Colonic mucosa (tissue), 4 donors: ENCODE data around the gene ISX. TPM values are rescaled to one million over a fixed set of nuclear protein-coding genes. Genes with fewer than 3 reads are reported as not detected.

Experiments
- DNase-seq: peaks from one replicate; pipeline ENCODE4 v3.0.0-alpha.2; 2020
- H3K27ac ChIP-seq: fragments of 200-600 bp; one replicate; pipeline ENCODE4 v1.8.0; 2021
- H3K27me3 ChIP-seq: fragments of 200-600 bp; one replicate; pipeline ENCODE4 v1.8.0; 2021
- H3K36me3 ChIP-seq: fragments of 200-600 bp; one replicate; pipeline ENCODE4 v1.8.0; 2021
- H3K4me1 ChIP-seq: fragments of 200-600 bp; one replicate; pipeline ENCODE4 v1.8.0; 2021; ENCODE audit warnings: mild to moderate bottlenecking
- H3K4me3 ChIP-seq: fragments of 200-600 bp; one replicate; pipeline ENCODE4 v1.8.0; 2021
- H3K9ac ChIP-seq, 2 donors: one replicate each; pipeline ENCODE4 v1.7.0; 2013; ENCODE audit warnings: control low read depth in 2 of 2, low read depth in 2 of 2, low read length in 2 of 2
- H3K9me3 ChIP-seq: fragments of 200-600 bp; one replicate; pipeline ENCODE4 v1.8.0; 2021
- intact Hi-C: fragments of 100-400 bp; cut with DNase I; formaldehyde crosslinking; loops from one replicate; pipeline ENCODE4 v1.14.1; 2022
- total RNA-seq, 2 donors: library from RNA; stranded (reverse); fragmentation: NEBNext Ultra II Directional in 1 of 2; extraction: Animal tissue kit (Norgen Biotek cat#: 25700) in 1 of 2; gene quantifications; one replicate each; pipeline ENCODE4 v1.2.1, GENCODE V29; 2021
- TF ChIP-seq, protein P1 (sequence below): fragments of 200-600 bp; IDR thresholded peaks from one replicate; pipeline ENCODE4 v1.8.0; 2022; ENCODE audit warnings: antibody characterized with exemption, mild to moderate bottlenecking
- donor health status: healthy.
- donor health status: DM: no; HTN: no; CAD: no.
- donor health status: DM: no; HTN: no; CAD: no.

The ISX gene
- total RNA-seq, 2 donors from 2014 or later = 36.4 to 53.1 TPM

DNA sequence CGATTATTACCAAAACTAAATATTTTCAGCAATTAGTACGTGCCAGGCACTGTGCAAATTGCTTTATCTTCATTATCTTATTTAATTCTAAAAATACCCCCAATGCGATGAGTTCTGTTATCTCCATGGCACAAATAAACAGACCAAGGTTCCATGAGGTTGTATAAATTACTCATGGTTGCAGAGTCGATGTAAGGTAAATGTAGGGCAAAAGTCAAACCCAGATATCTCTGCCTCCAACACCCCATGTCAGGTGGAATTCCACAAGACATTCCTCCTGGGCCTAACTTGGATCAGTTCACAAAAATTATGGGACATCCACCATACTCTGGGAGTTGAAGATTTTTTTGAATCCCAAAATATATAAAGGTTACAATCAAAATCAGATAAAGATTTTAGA lies 43.7 kb downstream of the ISX start:
- TF ChIP-seq, protein P1, sequence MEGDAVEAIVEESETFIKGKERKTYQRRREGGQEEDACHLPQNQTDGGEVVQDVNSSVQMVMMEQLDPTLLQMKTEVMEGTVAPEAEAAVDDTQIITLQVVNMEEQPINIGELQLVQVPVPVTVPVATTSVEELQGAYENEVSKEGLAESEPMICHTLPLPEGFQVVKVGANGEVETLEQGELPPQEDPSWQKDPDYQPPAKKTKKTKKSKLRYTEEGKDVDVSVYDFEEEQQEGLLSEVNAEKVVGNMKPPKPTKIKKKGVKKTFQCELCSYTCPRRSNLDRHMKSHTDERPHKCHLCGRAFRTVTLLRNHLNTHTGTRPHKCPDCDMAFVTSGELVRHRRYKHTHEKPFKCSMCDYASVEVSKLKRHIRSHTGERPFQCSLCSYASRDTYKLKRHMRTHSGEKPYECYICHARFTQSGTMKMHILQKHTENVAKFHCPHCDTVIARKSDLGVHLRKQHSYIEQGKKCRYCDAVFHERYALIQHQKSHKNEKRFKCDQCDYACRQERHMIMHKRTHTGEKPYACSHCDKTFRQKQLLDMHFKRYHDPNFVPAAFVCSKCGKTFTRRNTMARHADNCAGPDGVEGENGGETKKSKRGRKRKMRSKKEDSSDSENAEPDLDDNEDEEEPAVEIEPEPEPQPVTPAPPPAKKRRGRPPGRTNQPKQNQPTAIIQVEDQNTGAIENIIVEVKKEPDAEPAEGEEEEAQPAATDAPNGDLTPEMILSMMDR = no peak
- Histone ChIP-seq H3K27ac (no peak overlapping the region), H3K4me1 (no peaks in the 10 kb centered on the region)

DNA sequence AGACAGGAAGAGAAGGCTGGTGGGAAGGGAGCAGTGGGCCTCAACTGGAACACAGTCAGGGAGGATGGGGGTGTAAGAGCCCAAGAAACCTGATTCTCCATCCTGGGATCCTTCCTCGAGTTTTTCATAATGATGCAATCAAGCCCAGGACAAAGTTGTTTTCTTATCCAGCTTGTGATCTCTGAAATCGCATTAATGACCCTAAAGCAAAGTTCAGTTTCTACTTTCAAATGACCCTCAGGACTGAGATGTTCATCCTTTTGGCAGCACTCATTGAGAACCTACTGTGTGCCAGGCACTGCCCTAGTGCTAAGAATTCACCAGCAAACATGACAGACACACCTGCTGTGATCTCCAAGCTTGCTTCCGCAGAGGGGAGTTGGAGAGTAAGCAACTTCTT lies 45.3 kb downstream of the ISX start:
- Histone ChIP-seq H3K27me3 (no peaks in the 10 kb centered on the region), H3K4me3 (no peak overlapping the region), H3K9me3 (no peaks in the 10 kb centered on the region), H3K4me1 (no peaks in the 10 kb centered on the region), H3K9ac (no peak overlapping the region), H3K36me3 (no peaks in the 10 kb centered on the region), H3K27ac (no peak overlapping the region)
- TF ChIP-seq, protein P1 = no peak
- no peak for DNase-seq
- intact Hi-C loops = no loop called here

More for the DNA sequence above, 43.7 kb downstream of the ISX start:
- no peaks in the 10 kb centered on the region for H3K9me3 ChIP-seq
- H3K9ac ChIP-seq = no peak overlapping the region
- H3K4me3 ChIP-seq = no peak overlapping the region
- no peak for DNase-seq
- no peaks in the 10 kb centered on the region for H3K36me3 ChIP-seq
- intact Hi-C loops = no loop called here
- no peaks in the 10 kb centered on the region for H3K27me3 ChIP-seq

DNA sequence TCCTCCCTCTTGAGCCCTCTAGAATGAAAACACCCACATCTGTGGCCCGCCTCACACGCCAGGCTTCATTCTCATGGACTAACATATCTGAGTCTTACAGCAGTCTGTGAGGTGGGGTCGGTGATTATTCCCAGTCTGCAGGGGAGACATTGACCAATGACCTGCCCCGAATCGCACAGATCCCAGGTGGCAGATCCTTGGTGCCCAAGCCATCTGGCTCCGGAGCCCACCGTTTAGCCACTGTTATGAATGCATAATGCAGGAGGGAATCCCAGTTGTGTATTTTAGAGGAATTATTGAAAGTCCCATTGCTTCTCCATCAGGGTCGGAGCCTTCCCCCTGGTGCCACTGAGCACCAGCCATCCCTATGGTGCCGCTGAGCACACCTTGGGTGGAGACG lies 47.4 kb downstream of the ISX start:
- Histone ChIP-seq H3K36me3 (no peaks in the 10 kb centered on the region), H3K9ac (no peak overlapping the region), H3K9me3 (no peaks in the 10 kb centered on the region), H3K27ac (no peak overlapping the region), H3K4me1 (no peaks in the 10 kb centered on the region), H3K4me3 (no peak overlapping the region), H3K27me3 (no peaks in the 10 kb centered on the region)
- no peak for DNase-seq
- intact Hi-C loops = no loop called here
- TF ChIP-seq, protein P1 = no peak

DNA sequence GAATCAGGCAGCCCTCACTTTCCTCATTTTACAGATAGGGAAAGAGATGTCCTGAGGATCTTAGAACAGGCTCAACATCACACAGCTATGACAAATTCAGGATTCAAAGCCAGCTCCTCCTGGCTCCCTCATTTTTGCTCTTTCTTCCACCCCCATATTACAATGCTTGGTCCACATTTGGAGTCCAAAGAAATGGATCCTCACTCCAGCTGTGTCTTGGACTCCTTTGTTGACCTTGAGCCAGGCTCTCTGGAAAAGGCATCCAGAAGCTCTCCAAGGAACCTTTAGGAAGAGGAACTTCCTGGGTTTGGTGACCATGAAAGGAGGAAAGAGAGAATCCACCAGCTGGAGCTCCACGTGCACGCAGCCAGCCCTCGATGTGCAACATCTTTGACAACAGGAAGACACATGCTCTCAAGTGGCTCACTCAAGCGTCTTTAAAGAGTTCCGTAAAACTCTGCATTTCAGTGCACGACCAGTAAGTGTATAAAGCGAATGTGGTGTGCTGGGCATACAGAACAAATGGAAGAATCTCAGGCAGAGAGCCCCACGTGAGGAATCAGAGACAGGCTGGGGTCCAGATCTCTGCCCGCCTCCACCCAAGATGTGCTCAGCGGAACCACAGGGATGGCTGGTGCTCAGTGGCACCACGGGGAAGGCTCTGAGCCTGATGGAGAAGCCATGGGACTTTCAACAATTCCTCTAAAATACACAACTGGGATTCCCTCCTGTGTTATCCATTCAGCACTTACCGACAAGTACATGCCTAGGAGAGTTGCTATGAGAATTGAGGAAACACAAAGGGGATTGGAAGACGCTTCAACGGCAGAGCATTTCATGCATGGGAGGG lies 48.4 kb downstream of the ISX start:
- Histone ChIP-seq H3K36me3 (no peaks in the 10 kb centered on the region), H3K4me1 (no peaks in the 10 kb centered on the region), H3K9ac (no peak overlapping the region), H3K27me3 (no peaks in the 10 kb centered on the region), H3K9me3 (no peaks in the 10 kb centered on the region), H3K4me3 (no peak overlapping the region), H3K27ac (no peak overlapping the region)
- no peak for DNase-seq
- intact Hi-C loops = no loop called here
- TF ChIP-seq, protein P1 = no peak

DNA sequence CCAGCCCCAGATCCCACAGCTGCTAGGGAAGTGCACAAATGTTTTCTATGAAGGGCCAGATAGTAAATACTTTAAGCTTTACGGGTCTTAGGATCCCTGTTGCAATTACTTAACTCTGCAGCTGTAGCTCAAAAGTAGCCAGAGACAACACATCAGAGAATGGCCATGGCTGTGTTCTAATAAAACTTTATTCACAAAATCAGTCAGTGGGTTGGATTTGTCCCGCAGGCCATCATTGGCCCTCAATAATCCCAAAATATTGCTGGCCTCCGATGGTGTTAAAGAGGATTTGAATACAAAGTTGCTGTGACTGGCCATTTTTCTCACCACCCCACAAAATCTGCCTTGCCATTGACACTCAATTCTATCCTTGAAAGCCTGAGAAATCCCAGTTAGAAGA lies 49.6 kb downstream of the ISX start:
- Histone ChIP-seq H3K4me3 (no peak overlapping the region), H3K9ac (no peak overlapping the region), H3K27me3 (no peaks in the 10 kb centered on the region), H3K27ac (no peak overlapping the region), H3K36me3 (no peaks in the 10 kb centered on the region), H3K9me3 (no peaks in the 10 kb centered on the region), H3K4me1 (no peaks in the 10 kb centered on the region)
- intact Hi-C loops = no loop called here
- DNase-seq = no peak
- TF ChIP-seq, protein P1 = no peak
